ENCODE results near the gene SH3RF1. TPM values are rescaled to one million over a fixed set of nuclear protein-coding genes. Genes with fewer than 3 reads are reported as not detected.

SH3RF1 gene
- total RNA-seq, 1 experiment from 2014 or later = 59.5 TPM

DNA sequence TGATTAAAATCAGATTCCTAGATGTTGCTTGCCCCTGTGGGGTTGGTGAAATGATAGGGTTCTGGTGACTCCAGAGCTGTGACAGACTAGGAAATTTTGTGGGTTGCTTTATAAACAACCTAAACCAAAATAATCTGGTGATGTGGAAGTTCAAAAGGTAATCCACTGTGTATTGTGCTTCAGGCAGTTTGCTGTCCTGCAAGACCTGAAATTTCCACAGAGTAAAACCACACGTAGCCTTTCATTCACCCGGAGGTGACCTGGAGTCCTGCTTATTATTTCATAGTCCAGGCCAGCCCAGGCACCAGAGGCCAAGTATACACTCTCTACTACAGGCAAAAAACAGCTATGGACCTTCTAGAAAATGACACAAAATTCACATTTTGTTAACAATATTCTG, 146.1 kb downstream of the SH3RF1 start:
- Histone ChIP-seq H3K4me3 (replicated peaks in 1 of 2; ENCODE audit: low read depth in 1 of 2, low read length in 2 of 2) (no peak overlapping the region), H2AFZ (ENCODE audit: low read depth, low read length, poor library complexity, severe bottlenecking) (no peak overlapping the region), H4K20me1 (ENCODE audit: insufficient read depth) (no peaks in the 10 kb centered on the region), H3K36me3 (ENCODE audit: control insufficient read depth in 1 of 2, insufficient read depth in 2 of 2, low read length in 2 of 2) (peaks cover 18 to 31% of the 10 kb centered on the region in 2 experiments), H3K4me1 (ENCODE audit: control insufficient read depth in 1 of 2, insufficient read depth in 2 of 2, low read length in 2 of 2) (no peaks in the 10 kb centered on the region), H3K27me3 (ENCODE audit: insufficient read depth, low read length) (no peaks in the 10 kb centered on the region), H3K27ac (ENCODE audit: low read depth, low read length) (no peak overlapping the region), H3K9me3 (ENCODE audit: control insufficient read depth in 1 of 2, insufficient read depth in 1 of 2, low read depth in 1 of 2, low read length in 2 of 2) (no peaks in the 10 kb centered on the region), H3K79me2 (ENCODE audit: insufficient read depth, low read length) (no peaks in the 10 kb centered on the region), H3K9ac (ENCODE audit: low read length) (no peak overlapping the region), H3K4me2 (ENCODE audit: low read length) (no peak overlapping the region), H3K9me2 (ENCODE audit: insufficient read depth) (no peaks in the 10 kb centered on the region)
- intact Hi-C loops (cut with micrococcal nuclease) = no loop called here
- CTCF ChIA-PET = no interaction called here
- no peak for ATAC-seq
- POLR2A ChIA-PET = no interaction called here
- no TSS peak for BruUV-seq (replicated peaks)
- no peak for DNase-seq (ENCODE audit: low read depth, low spot score)
- TF ChIP-seq FOSL1 (IDR thresholded peaks at IDR 0.05; ENCODE audit: low read depth) (no peak), ELF1 (IDR thresholded peaks at IDR 0.05; ENCODE audit: borderline replicate concordance, low read depth) (no peak), CEBPB (IDR thresholded peaks at IDR 0.05; ENCODE audit: low read depth) (no peak), CBX3 (IDR thresholded peaks at IDR 0.05; ENCODE audit: low read depth) (no peak), YY1 (IDR thresholded peaks at IDR 0.05; ENCODE audit: extremely low read depth, insufficient replicate concordance, low read depth, low read length) (no peak), JUND (IDR thresholded peaks at IDR 0.05) (no peak)
- TF ChIP-seq, protein P1, sequence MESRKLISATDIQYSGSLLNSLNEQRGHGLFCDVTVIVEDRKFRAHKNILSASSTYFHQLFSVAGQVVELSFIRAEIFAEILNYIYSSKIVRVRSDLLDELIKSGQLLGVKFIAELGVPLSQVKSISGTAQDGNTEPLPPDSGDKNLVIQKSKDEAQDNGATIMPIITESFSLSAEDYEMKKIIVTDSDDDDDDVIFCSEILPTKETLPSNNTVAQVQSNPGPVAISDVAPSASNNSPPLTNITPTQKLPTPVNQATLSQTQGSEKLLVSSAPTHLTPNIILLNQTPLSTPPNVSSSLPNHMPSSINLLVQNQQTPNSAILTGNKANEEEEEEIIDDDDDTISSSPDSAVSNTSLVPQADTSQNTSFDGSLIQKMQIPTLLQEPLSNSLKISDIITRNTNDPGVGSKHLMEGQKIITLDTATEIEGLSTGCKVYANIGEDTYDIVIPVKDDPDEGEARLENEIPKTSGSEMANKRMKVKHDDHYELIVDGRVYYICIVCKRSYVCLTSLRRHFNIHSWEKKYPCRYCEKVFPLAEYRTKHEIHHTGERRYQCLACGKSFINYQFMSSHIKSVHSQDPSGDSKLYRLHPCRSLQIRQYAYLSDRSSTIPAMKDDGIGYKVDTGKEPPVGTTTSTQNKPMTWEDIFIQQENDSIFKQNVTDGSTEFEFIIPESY (IDR thresholded peaks at IDR 0.05; ENCODE audit: extremely low read depth, insufficient replicate concordance, low read length) = no peak
- TF ChIP-seq, protein P2, sequence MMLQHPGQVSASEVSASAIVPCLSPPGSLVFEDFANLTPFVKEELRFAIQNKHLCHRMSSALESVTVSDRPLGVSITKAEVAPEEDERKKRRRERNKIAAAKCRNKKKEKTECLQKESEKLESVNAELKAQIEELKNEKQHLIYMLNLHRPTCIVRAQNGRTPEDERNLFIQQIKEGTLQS (IDR thresholded peaks at IDR 0.05) = no peak
- RAD21 ChIA-PET (ENCODE audit: low non-redundant PET in 1 of 2, low total read pairs in 2 of 2, uncharacterized antibody in 2 of 2, unreplicated experiment in 2 of 2) = no interaction called here

DNA sequence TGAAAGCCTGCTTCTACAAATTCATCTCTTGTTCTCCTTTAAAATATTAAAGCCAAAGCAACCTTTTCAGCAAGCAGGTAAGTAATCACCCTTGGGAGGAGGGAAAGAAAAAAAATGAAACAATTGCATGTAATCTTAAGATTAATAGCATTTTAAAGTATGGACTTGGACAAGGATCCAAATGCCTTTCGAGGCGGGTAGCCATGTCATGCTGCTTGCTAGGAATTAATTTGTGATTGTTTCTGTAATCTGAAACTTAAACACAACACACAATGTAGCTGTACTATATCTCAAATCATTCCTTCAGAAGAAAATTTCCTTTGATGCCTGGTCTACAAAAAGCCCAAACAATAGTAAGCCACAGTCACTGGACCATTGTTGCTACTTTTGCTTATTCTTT, 148.3 kb downstream of the SH3RF1 start:
- CTCF ChIA-PET = no interaction called here
- ATAC-seq = no peak
- no peaks in the 10 kb centered on the region for H3K9me3 ChIP-seq (ENCODE audit: control insufficient read depth in 1 of 2, insufficient read depth in 1 of 2, low read depth in 1 of 2, low read length in 2 of 2)
- TF ChIP-seq, protein P1 (IDR thresholded peaks at IDR 0.05; ENCODE audit: extremely low read depth, insufficient replicate concordance, low read length) = no peak
- no peak for TF ChIP-seq SP1 (IDR thresholded peaks at IDR 0.05; ENCODE audit: low read depth)
- TF ChIP-seq EGR1 (IDR thresholded peaks at IDR 0.05; ENCODE audit: low read depth) = no peak
- TF ChIP-seq, protein P3, sequence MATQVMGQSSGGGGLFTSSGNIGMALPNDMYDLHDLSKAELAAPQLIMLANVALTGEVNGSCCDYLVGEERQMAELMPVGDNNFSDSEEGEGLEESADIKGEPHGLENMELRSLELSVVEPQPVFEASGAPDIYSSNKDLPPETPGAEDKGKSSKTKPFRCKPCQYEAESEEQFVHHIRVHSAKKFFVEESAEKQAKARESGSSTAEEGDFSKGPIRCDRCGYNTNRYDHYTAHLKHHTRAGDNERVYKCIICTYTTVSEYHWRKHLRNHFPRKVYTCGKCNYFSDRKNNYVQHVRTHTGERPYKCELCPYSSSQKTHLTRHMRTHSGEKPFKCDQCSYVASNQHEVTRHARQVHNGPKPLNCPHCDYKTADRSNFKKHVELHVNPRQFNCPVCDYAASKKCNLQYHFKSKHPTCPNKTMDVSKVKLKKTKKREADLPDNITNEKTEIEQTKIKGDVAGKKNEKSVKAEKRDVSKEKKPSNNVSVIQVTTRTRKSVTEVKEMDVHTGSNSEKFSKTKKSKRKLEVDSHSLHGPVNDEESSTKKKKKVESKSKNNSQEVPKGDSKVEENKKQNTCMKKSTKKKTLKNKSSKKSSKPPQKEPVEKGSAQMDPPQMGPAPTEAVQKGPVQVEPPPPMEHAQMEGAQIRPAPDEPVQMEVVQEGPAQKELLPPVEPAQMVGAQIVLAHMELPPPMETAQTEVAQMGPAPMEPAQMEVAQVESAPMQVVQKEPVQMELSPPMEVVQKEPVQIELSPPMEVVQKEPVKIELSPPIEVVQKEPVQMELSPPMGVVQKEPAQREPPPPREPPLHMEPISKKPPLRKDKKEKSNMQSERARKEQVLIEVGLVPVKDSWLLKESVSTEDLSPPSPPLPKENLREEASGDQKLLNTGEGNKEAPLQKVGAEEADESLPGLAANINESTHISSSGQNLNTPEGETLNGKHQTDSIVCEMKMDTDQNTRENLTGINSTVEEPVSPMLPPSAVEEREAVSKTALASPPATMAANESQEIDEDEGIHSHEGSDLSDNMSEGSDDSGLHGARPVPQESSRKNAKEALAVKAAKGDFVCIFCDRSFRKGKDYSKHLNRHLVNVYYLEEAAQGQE (IDR thresholded peaks at IDR 0.05; ENCODE audit: low read depth) = no peak
- no peak for TF ChIP-seq EZH2phosphoT487 (IDR thresholded peaks at IDR 0.05; ENCODE audit: borderline replicate concordance)
- TF ChIP-seq CEBPB (IDR thresholded peaks at IDR 0.05; ENCODE audit: low read depth) = no peak
- TF ChIP-seq POLR2AphosphoS5 (IDR thresholded peaks at IDR 0.05; ENCODE audit: low read depth, low read length) = no peak
- no peak for TF ChIP-seq ZFX (IDR thresholded peaks at IDR 0.05)

More for the DNA sequence above, 148.3 kb downstream of the SH3RF1 start:
- H3K36me3 ChIP-seq (ENCODE audit: control insufficient read depth in 1 of 2, insufficient read depth in 2 of 2, low read length in 2 of 2) = peaks cover 4 to 29% of the 10 kb centered on the region in 2 experiments; a peak in 3 of 4 replicates
- no peaks in the 10 kb centered on the region for H3K27me3 ChIP-seq (ENCODE audit: insufficient read depth, low read length)
- H3K9me2 ChIP-seq (ENCODE audit: insufficient read depth) = no peaks in the 10 kb centered on the region
- H3K4me1 ChIP-seq (ENCODE audit: control insufficient read depth in 1 of 2, insufficient read depth in 2 of 2, low read length in 2 of 2) = peaks cover 0 to 2% of the 10 kb centered on the region in 2 experiments; a peak in 1 of 4 replicates
- H3K4me2 ChIP-seq (ENCODE audit: low read length) = no peak overlapping the region
- no peak for DNase-seq (ENCODE audit: low read depth, low spot score)
- POLR2A ChIA-PET = no interaction called here
- intact Hi-C loops (cut with micrococcal nuclease) = no loop called here
- RAD21 ChIA-PET (ENCODE audit: low non-redundant PET in 1 of 2, low total read pairs in 2 of 2, uncharacterized antibody in 2 of 2, unreplicated experiment in 2 of 2) = no interaction called here
- H3K4me3 ChIP-seq (replicated peaks in 1 of 2; ENCODE audit: low read depth in 1 of 2, low read length in 2 of 2) = no peak overlapping the region
- no peak overlapping the region for H3K27ac ChIP-seq (ENCODE audit: low read depth, low read length)
- no TSS peak for BruUV-seq (replicated peaks)
- H3K9ac ChIP-seq (ENCODE audit: low read length) = no peak overlapping the region
- H4K20me1 ChIP-seq (ENCODE audit: insufficient read depth) = no peaks in the 10 kb centered on the region
- no peaks in the 10 kb centered on the region for H3K79me2 ChIP-seq (ENCODE audit: insufficient read depth, low read length)
- H2AFZ ChIP-seq (ENCODE audit: low read depth, low read length, poor library complexity, severe bottlenecking) = no peak overlapping the region
